Measurements from ENCODE around the gene HTR1E. TPM values are rescaled to one million over a fixed set of nuclear protein-coding genes. Genes with fewer than 3 reads are reported as not detected.

Gene HTR1E
- total and polyA plus RNA-seq, 10 of the 15 experiments (the other 5 are each of a cell fraction or from before 2014, with no cell fraction given), result not detected

GRCh38 chr6:86942769-86943516 is 5.6 kb downstream of the HTR1E start (continued):
- TF ChIP-seq MEF2A (IDR thresholded peaks at IDR 0.05; ENCODE audit: insufficient read depth, low read depth, low read length), result no peak
- TF ChIP-seq MTA2 (IDR thresholded peaks at IDR 0.05; ENCODE audit: low read depth), result no peak
- TF ChIP-seq BACH1 (IDR thresholded peaks at IDR 0.05; ENCODE audit: borderline replicate concordance), result no peak

GRCh38 chr6:86943819-86944407 is 6.6 kb downstream of the HTR1E start:
- ATAC-seq (no peak), DNase-seq (ENCODE audit: low read depth, low spot score) (no peak), FAIRE-seq (no peak)
- intact Hi-C loops (cut with micrococcal nuclease; ENCODE audit: unreplicated experiment), result loop anchor here (1.0 kb wide), 1 partner anchor 85 kb away; no protein-coding TSS in a partner anchor
- Histone ChIP-seq H4K20me1 (ENCODE audit: control insufficient read depth, insufficient read depth) (no peaks in the 10 kb centered on the region), H3K4me2 (ENCODE audit: control insufficient read depth, insufficient read depth) (no peak overlapping the region), H3K9me3 (replicated peaks; ENCODE audit: control insufficient read depth, insufficient read depth, low read length) (no peaks in the 10 kb centered on the region), H3K9ac (ENCODE audit: control insufficient read depth, insufficient read depth, low read length) (no peak overlapping the region), H3K79me2 (ENCODE audit: control insufficient read depth, insufficient read depth, low read length) (no peaks in the 10 kb centered on the region), H3K4me1 (ENCODE audit: control insufficient read depth, insufficient read depth, low read length) (no peaks in the 10 kb centered on the region), H3K27ac (ENCODE audit: control insufficient read depth, insufficient read depth) (no peak overlapping the region), H2AFZ (ENCODE audit: control insufficient read depth, low read depth, low read length) (no peak overlapping the region), H3K27me3 (replicated peaks in 1 of 2; ENCODE audit: control insufficient read depth in 2 of 2, insufficient read depth in 2 of 2, low read length in 1 of 2) (no peaks in the 10 kb centered on the region), H3K4me3 (no peak overlapping the region), H3K36me3 (ENCODE audit: control insufficient read depth in 2 of 2, insufficient read depth in 2 of 2, low read length in 1 of 2) (no peaks in the 10 kb centered on the region)
- TF ChIP-seq MLLT1 (IDR thresholded peaks at IDR 0.05), result no peak
- TF ChIP-seq SP1 (IDR thresholded peaks at IDR 0.05; ENCODE audit: low read depth, low read length), result no peak
- no peak for TF ChIP-seq MYC (IDR thresholded peaks at IDR 0.05; ENCODE audit: insufficient read depth, insufficient read length, insufficient replicate concordance, low read length, severe bottlenecking)
- no peak for TF ChIP-seq POLR2AphosphoS2 (IDR thresholded peaks at IDR 0.05; ENCODE audit: low read depth, low read length)
- no peak for TF ChIP-seq CEBPZ (IDR thresholded peaks at IDR 0.05; ENCODE audit: low read depth, low read length)
- no peak for TF ChIP-seq ZNF274 (IDR thresholded peaks at IDR 0.05; ENCODE audit: insufficient read depth, insufficient read length)
- ChIA-PET CTCF (no interaction called here), POLR2A (no interaction called here), SMC1A (ENCODE audit: uncharacterized antibody, unreplicated experiment) (interaction anchor here (0.8 to 1.4 kb wide), 2 partner anchors 13 to 38 kb away, joined by 3 read pairs; no protein-coding TSS in a partner anchor), RAD21 (ENCODE audit: unreplicated experiment) (no interaction called here)
- in situ Hi-C loops (cut with MboI), result no loop called here
- WGBS (ENCODE audit: insufficient coverage, insufficient replicate concordance, low lambda C conversion rate, missing lambda C conversion rate), result 5% methylated on average over 5 of the region's 5 CpGs
- BruUV-seq (replicated peaks), result no TSS peak

Measured in GM12878 (cell line).